UCSD-AML1 (cell line): ENCODE measurements around the gene BTBD18.
A peak's percentile ranks its signal among the peaks of the same experiment; 100 is the strongest.

Source experiments
- DNase-seq: peaks from one replicate; lab custom pipeline; 2025; ENCODE audit not compliant: unreplicated experiment; lab: John Stamatoyannopoulos, UW

Gene BTBD18

DNA sequence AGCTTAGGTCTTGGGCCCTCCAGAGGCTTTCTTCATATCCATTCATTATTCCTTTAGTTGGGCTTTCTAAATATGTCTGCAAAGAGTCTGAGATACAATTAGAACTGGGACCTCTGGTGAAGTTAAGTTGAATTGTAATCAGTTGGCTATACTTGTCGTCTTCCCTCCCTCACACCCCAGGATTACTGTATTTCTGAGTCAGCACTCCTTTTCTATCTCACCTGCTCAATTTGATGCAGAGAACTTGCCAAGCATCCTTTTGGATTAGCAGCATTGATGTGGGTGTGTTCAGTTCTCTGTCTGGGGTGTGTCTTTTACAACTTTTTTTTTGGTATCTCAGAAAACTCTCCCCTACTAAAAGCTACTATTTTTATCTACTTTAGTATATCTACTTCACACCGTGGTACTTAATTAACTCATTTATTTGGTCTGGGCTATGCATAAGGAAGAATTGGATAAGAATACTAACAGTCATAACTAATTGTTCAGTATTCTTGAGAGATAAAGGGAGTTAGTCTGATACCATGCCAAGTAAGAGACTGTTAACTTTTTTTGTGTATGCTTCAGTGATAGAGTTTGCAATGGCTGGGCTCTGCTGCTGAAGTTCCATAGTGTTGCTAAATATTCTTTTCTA is 25.1 kb upstream of the BTBD18 start:
- DNase-seq: no peak

DNA sequence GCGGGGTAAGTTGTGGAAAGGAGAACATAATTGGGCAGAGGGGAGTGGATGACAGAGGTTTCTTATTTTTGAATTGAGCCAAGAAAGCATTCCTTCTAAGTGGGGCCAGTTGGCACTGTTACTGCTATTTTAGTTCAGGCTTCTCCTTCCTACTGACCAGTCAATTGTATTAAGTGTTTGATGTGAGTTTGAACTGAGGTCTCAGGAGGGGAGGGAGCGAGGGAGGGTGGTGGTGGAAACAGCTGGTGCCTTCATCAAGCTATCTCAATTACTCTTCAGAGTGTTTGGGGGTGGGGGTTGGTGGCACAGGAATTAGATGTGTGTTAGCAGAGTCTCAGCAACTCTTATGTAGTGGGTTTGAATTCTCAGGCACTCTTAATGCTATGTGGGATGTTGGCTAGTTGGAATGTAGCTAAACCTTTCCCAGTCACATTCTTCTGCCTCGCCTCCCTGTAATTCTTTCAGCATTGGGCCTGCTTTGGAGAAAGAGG is 24.5 kb upstream of the BTBD18 start:
- DNase-seq: no peak

DNA sequence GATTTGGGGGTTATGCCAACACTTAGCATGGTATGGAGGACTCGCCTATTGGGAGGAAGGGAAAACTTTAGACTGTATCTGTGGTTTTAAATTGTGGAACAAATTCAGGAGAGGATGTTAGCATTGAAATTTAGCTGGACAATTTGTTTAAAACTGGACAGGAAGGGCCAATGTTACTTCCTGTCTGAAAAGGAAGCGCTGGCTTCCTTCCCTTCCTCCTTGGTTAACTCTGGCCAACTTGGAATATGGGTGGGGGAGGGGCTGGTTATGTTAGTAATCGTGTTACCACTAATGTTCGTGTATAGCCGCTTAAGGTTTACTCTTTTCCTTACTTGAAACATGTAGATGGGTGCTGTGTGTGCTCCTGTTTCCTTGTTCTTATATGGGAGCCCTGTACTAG is 23.9 kb upstream of the BTBD18 start:
- DNase-seq: no peak

DNA sequence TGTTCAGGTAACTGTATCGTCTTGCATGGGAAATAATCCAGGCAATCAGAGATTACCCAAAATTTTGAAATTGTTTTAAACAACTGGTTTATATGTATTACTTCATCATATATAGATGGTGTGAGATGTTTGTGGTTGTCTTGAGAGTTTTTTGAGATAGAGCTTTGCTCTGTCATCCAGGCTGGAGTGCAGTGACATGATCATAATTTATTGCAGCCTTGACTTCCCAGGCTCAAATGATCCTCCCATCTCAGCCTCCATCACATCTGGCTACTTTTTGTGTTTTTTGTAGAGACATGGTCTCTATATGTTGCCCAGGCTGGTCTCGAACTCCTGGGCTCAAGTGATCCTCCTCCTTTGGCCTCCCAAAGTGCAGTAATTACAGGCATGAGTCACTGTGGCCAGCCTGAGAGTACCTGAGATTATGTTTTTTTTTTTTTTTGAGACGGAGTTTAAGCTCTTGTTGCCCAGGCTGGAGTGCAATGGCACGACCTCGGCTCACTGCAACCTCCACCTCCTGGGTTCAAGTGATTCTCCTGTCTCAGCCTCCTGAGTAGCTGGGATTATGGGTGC is 21.5 kb upstream of the BTBD18 start:
- DNase-seq: no peak

DNA sequence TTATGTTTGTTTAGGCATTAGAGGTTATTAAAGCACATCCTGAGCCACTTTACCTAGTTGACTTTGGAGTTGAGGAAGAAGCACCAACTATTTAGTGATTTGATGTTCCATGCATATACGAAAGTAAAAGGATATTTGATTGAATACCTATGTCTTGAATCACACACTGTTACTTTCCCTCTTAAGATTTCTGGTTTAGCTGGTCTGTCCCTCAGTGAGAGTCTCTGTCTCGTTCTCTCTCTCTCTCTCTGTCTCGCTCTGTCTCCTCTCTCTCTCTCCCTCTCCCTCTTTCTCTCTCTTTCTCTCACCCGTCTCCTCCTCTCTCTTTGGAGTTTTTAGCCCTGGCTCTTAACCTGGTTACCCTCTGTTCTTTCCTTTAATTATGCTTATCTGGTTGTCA is 20.9 kb upstream of the BTBD18 start:
- DNase-seq: no peak

DNA sequence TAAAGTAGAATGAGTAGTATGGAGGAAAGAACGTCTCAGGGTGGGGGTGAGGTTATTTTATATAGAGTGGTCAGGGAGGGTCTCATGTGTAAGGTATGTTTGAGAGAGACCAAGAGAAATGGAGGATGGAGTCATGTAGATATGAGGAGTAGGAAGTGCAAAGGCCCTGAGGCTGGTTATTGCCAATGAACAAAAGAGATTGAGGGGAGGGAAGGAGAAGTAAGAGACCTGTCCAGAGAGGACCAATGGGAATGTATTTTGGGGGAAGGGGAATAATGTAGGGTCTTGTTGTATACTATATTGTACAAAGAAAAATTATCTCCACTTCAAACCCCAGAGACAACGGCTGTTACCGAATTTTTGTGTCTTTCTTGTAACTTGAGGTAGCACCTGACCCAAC is 19.7 kb upstream of the BTBD18 start:
- no peak for DNase-seq

DNA sequence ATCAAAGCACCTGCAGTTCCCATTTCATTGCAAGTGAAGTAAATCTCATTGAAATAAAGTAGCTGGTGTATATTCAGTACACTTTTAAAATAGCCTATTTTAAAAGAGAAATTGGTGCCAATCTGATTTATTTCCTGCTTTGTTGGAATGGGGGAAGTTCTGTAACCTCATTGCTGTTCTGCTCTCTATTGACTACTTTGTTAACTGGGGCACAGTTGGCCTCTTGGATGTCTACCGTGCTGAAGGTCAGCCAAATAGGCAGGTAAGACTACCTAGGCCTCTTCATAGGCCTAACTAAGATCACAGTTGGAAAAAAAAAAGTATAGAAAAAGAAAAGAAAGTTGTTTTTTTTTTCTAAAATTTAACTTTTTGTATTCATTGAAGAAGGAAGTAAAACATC is 19.2 kb upstream of the BTBD18 start:
- DNase-seq: no peak

DNA sequence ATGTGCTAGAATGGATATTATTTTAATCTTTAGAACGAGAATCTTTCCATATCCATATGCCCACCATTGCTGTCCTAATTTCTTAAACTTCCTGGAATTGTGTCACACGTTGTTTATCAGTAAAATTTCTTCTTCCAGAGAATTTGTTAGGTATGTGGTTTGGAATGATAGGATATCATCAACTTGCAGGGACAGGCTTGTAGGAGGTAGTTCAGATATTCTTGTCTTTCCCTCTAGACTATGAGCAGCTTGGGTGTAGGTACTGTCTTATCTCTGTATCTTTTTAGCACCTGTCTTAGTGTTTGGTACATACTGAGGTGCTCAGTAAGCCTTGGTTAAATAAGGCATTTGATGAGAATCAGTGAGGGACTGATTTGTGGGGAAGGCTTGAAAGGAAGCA is 13.4 kb upstream of the BTBD18 start:
- no peak for DNase-seq

DNA sequence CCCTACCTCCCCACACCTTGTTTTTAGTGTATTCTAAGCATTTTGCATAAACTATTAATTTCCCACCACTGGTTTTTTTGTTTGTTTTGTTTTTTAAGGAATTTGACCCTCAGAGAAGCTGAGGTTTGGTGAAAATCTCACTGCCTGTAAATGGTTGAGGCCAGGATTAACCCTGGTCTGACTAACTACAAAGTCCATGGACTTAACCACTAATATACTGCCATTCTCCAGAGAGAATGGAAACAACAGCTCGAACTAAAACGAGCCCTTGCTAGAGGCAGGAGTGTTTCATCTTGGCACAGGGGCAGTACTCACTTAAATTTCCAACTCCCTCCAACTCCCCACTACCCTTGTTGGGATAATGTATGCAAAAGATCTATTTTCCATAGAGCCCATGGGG is 12.9 kb upstream of the BTBD18 start:
- no peak for DNase-seq

DNA sequence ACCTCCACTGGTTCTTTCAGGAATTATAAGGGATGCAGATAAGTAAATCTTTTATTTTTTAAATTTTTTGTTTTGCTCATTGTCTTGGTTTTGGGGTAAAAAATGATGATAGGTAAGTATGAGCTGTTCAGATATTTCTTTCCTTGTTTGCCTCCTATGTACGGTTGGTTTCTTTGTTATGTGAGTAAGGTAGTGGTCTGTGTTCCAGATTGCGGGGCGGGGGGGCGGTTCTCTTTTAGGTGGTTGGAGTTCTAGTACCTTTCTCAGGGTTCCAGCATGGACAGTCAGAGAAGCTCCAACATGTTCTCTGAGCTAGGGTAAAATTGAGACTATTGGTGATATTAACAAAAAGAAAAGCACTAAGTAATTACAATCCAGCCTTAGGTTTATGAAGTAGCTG is 12.4 kb upstream of the BTBD18 start:
- DNase-seq: no peak

DNA sequence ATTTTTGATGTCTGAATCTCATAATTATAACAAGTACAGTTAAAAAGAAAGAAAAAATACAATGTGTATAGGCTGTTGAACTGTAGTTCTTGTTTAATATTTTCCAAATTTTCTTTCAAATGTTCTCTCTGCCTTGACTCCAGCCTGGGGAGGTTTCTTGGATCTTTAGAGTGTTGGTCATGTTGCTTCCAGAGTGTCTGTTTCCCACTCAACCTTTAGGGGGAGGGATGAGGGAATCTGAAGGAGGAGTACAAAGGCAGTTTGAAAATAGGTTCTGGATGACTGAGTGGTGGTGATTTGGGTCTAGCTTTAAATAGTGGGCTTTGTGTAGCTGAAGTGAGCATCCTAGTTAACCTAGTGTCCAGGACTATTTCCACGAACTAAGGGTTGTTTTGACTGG is 11.9 kb upstream of the BTBD18 start:
- DNase-seq: no peak

DNA sequence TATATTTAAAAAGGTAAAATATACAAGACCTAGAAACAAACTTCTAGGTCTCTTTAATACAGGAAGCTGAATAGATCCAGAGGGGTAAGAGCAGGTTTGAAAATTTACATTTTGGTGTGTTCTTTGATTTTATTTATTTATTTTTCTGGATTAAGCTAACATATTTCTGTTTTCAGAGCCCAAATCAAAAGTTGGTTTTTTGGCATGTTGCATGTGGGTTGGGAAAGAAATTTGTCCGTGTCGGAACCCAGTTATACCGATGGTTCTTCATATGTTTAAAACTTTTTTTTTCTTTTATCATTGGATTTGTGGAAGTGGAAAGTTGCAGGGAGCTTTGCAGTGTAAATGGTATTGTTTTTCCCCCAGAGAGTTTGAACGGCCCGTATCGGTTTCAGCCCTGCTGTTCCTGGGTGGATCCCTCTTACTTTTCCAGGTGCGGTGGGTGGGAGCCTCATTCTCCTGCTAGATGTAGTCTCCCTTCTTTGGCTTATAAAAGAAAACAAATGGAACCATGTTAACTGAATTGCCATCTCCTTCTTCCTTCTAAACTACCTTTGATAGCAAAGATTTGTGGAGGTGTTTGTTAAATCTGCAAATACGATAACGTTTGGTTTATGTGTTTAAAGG is 10.7 kb upstream of the BTBD18 start:
- DNase-seq: no peak

DNA sequence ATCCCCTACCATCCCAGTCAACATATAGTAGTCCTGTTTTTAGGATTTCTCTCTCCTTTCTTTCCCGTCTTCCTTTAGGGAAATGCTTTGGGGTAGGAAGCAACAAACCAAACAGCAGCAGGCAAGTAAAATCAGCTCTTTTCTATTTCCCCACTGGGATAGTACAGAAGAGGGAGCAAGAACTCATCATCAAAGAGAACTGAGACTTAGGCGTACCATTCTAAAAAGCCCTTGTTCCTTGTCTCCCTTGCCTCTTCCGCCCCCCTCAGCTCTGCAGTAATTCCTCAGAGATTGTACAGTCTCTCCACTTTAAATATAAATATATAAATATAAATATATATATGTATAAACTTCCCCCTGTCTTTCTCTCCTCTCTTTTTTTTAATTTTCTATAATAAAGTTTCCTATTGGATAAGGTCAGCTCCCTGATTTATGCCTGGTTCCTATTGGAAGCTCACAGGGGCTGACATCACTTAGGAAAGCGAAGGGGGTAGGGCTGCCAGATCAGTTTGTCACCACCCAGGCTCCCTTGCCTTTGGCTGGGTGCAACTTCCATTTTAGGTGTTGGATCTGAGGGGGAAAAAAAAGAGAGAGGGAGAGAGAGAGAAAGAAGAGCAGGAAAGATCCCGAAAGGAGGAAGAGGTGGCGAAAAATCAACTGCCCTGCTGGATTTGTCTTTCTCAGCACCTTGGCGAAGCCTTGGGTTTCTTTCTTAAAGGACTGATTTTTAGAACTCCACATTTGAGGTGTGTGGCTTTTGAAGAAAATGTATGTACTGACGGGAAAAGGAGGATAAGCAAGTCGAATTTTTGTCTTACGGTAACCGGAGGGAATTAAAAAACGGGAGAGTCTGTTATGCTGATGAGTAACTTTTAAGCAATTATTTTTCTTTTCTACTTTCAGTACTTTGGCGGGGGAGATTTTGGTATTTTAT is 9.9 kb upstream of the BTBD18 start, which contains the start of gene CTNND1:
Gene CTNND1, plus strand, starts transcription at position 502 of the 934 bp plus-strand sequence. CDS start 29,677 bp downstream, outside the sequence.
- DNase-seq: peak; percentile 77

DNA sequence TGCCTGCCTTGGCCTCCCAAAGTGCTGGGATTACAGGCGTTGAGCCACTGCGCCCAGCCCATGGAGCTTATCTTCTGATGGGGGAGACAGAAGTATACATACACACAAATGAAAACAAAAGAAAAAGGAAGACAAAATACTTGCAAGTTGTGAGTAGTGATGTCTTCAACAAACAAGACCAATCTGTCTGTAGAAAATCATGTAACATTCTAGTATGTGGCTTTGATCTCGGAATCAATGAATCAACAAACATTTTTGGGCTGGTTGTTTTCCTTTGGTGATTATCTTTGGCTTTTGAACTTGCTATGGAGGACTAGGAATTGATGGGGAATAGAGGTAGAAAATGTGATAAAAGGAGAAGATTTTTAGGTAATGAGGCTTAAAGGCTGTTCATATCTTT is 6.6 kb upstream of the BTBD18 start:
- no peak for DNase-seq

DNA sequence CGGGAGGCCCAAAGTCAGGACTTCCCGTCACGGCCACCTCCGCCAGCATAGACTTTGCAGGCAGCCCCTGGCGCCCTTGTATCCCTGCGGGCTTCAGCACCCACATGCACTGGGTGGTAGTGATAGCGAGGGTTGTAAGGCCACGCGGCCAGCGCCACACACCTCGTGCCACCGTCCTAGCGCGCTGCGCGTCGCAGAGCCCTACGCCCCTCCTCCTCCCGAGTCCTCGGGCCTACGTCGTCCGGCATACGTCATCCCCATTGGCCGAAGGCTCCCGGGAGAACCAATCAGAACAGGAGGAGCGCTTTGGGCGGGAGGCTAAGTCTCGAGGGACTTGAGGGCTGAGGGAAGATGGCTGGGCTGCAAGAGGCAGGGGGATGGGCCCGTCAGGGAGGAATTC is 1.3 kb upstream of the BTBD18 start:
- no peak for DNase-seq

DNA sequence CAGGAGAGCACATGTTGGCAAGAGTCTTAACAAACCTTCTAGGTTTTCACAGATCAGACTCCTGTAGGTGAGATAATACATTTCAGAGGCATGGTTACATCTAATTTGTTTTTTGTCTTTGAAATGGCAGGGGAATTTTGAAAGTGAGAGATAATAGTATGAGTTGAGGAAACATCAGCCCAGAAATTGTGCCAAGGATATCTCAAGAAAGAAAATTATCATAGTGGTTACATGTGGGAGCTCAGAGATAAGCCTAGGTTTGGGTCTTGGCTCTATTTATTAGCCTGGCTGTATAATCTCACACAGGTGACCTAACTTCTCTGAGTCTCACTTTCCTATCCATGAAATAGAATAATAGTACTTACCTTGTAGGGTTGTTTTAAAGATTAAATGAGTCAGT is 443 bp downstream of the BTBD18 start:
- DNase-seq: no peak

DNA sequence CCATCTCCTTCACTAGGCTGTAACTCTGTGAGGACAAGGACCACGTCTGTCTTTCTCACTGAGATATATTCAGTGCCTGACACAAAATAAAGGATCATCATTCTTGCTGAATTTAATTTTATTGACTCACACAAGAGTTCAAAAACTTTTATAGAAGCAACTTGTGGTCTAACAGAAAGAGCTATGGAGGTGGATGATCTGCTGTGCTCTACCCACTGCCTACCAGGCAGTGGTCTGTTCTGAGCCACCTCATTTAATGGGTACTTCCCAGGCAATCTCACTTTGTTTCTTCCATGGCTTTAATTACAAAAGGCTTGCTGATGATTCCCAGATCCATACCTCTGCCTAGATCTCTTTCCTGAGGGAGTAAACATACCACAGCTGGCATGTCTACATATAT is 4.7 kb downstream of the BTBD18 start:
- no peak for DNase-seq

DNA sequence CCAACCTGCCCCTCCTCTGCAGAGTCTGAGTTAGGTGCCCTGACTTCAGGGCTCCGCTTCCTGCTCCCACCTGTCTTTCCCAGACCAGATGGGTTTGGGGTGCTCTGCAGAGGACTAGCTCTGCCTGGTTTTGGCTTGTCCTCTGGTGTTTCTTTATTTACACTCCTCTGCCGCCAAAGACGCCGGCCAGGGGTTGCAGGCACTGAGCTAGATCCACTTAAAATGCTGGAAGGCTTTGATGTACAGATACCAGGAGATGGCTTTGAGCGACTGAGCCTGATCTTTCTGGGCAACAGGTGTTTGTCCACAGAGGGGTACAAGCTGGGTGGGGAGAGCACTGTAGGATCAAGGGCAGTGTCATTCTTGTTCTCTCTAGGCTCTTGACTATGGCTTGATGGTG is 6.4 kb downstream of the BTBD18 start:
- DNase-seq: no peak

DNA sequence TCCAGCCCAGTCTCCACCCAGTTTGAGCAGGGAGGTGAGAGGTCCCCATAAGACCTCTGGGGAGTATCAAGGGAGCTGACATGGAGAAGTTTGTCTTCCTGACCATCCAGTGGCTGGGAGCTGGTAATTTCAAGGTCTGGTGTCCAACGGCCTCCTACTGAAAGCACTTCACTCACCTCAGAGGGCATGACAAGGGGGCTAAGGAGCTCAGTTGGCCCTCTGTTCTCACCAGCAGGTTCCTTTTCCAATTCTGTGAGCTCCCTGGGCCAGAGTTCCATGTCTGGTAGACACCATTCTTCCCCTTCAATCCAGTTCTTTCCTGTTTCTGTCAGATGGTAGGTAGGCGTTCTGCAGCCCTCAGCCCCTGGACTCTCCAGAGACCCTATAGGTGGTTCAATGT is 7.3 kb downstream of the BTBD18 start:
- DNase-seq: no peak

DNA sequence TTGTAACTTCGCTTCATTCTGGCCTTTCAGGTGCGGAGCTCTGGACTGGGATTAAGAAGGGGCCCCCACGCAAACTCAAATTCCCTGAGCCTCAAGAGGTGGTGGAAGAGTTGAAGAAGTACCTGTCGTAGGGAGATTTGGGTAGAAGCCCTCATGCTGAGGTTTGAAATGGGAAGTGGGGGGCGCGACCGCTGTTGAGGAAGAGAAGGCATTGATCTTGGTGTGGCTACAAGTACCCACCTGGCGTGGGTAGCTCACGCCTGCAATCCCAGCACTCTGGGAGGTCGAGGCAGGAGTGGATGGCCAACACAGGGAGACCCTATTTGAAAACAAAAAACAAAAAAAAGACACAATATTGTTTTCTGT is 9.5 kb downstream of the BTBD18 start:
- no peak for DNase-seq
